Peyer's patch (tissue), 4 donors: ENCODE data around the gene SULT1E1. TPM values are rescaled to one million over a fixed set of nuclear protein-coding genes. Genes with fewer than 3 reads are reported as not detected.

ENCODE experiments used
- DNase-seq, 3 donors: peaks; one replicate each; pipeline ENCODE4 v3.0.0-alpha.2; 2017 to 2019
- H3K27ac ChIP-seq, 4 donors: fragments of 200-600 bp; sonication (generic); one replicate each; pipeline ENCODE4 v1.5.1; 2016 to 2019
- H3K27me3 ChIP-seq, 2 donors: fragments of 200-600 bp; sonication (generic); one replicate each; pipeline ENCODE4 v1.5.1; 2019
- H3K36me3 ChIP-seq, 3 donors: fragments of 200-600 bp; sonication (generic); one replicate each; pipeline ENCODE4 v1.5.1; 2016 to 2019
- H3K4me1 ChIP-seq, 4 donors: fragments of 200-600 bp; sonication (generic); one replicate each; pipeline ENCODE4 v1.5.1; 2016 to 2019
- H3K4me3 ChIP-seq, 4 donors: fragments of 200-600 bp; sonication (generic); 1 replicate in 3 of 4; 2 replicates in 1 of 4; pipeline ENCODE4 v1.5.1; 2016 to 2019; ENCODE audit warnings: mild to moderate bottlenecking in 1 of 4
- H3K9me3 ChIP-seq, 4 donors: fragments of 200-600 bp; sonication (generic); one replicate each; pipeline ENCODE4 v1.5.1; 2016 to 2019; ENCODE audit warnings: mild to moderate bottlenecking in 1 of 4
- CTCF ChIP-seq, 6 experiments: fragments of 450-650 bp in 4 of 6; fragments of 200-600 bp in 2 of 6; sonication (generic) in 1 of 6; IDR thresholded peaks; one replicate each; pipeline ENCODE4 v1.5.1; 2017 to 2019; ENCODE audit warnings: antibody characterized with exemption in 6 of 6, mild to moderate bottlenecking in 3 of 6, moderate library complexity in 1 of 6
- POLR2A ChIP-seq, 2 donors: fragments of 450-650 bp; IDR thresholded peaks; one replicate each; pipeline ENCODE4 v1.5.1; 2017; ENCODE audit warnings: antibody characterized with exemption in 2 of 2, mild to moderate bottlenecking in 2 of 2, moderate library complexity in 2 of 2
- total RNA-seq, 4 donors: library from RNA; depleted of rRNA; stranded (reverse); fragments of >200 nt; gene quantifications; one replicate each; pipeline ENCODE4 v1.1.0, GENCODE V29; 2016

Gene SULT1E1
- total RNA-seq, 4 donors from 2014 or later = 8.3 to 67.3 (median 44.1) TPM

GRCh38 chr4:69860521-69861298 lies 765 bp upstream of the SULT1E1 start:
- TF ChIP-seq POLR2A (IDR thresholded peaks at IDR 0.05) = no peak
- TF ChIP-seq CTCF (IDR thresholded peaks at IDR 0.05) = no peak
- peak overlapping the region in 1 of 4 donors; percentile 25 for H3K4me3 ChIP-seq
- H3K4me1 ChIP-seq = peaks cover 0 to 11% (median 0%) of the 10 kb centered on the region in 4 donors
- DNase-seq = no peak
- H3K27me3 ChIP-seq = no peaks in the 10 kb centered on the region
- no peaks in the 10 kb centered on the region for H3K36me3 ChIP-seq
- no peak overlapping the region for H3K27ac ChIP-seq
- H3K9me3 ChIP-seq = no peaks in the 10 kb centered on the region

- H3K4me1 ChIP-seq = peaks cover 0 to 11% (median 0%) of the 10 kb centered on the region in 4 donors
- no peaks in the 10 kb centered on the region for H3K27me3 ChIP-seq
- TF ChIP-seq POLR2A (IDR thresholded peaks at IDR 0.05) (no peak), CTCF (IDR thresholded peaks at IDR 0.05) (no peak)
- peak overlapping the region in 2 of 4 donors; percentile 24 to 25 for H3K4me3 ChIP-seq
- DNase-seq = no peak
- no peaks in the 10 kb centered on the region for H3K9me3 ChIP-seq
- peak overlapping the region in 2 of 4 donors; percentile 24 to 43 for H3K27ac ChIP-seq
- no peaks in the 10 kb centered on the region for H3K36me3 ChIP-seq
Observed at GRCh38 chr4:69859140-69859685, 732 bp downstream of the SULT1E1 start.

GRCh38 chr4:69858690-69859089 lies 1.3 kb downstream of the SULT1E1 start:
- no peaks in the 10 kb centered on the region for H3K36me3 ChIP-seq
- H3K9me3 ChIP-seq = no peaks in the 10 kb centered on the region
- H3K27ac ChIP-seq = peak overlapping the region in 2 of 4 donors; percentile 24 to 43
- H3K4me1 ChIP-seq = peaks cover 0 to 11% (median 0%) of the 10 kb centered on the region in 4 donors
- no peaks in the 10 kb centered on the region for H3K27me3 ChIP-seq
- peak overlapping the region in 2 of 4 donors; percentile 24 to 25 for H3K4me3 ChIP-seq
- TF ChIP-seq POLR2A (IDR thresholded peaks at IDR 0.05) = no peak
- TF ChIP-seq CTCF (IDR thresholded peaks at IDR 0.05) = no peak
- peak in 1 of 3 donors; percentile 44 for DNase-seq

GRCh38 chr4:69855822-69856221 lies 4.1 kb downstream of the SULT1E1 start:
- DNase-seq = no peak
- Histone ChIP-seq H3K36me3 (no peaks in the 10 kb centered on the region), H3K27me3 (no peaks in the 10 kb centered on the region), H3K4me3 (no peak overlapping the region), H3K27ac (no peak overlapping the region), H3K4me1 (peaks cover 0 to 10% (median 0%) of the 10 kb centered on the region in 4 donors), H3K9me3 (no peaks in the 10 kb centered on the region)
- TF ChIP-seq POLR2A (IDR thresholded peaks at IDR 0.05) (no peak), CTCF (IDR thresholded peaks at IDR 0.05) (no peak)

GRCh38 chr4:69849969-69850368 lies 10.0 kb downstream of the SULT1E1 start:
- Histone ChIP-seq H3K27me3 (no peaks in the 10 kb centered on the region), H3K4me1 (no peaks in the 10 kb centered on the region), H3K36me3 (no peaks in the 10 kb centered on the region), H3K9me3 (no peaks in the 10 kb centered on the region), H3K4me3 (no peak overlapping the region), H3K27ac (no peak overlapping the region)
- no peak for DNase-seq
- TF ChIP-seq POLR2A (IDR thresholded peaks at IDR 0.05) (no peak), CTCF (IDR thresholded peaks at IDR 0.05) (no peak)
